HepG2 (cell line): Measurements from ENCODE around the gene TMEM106B. TPM values are rescaled to one million over a fixed set of nuclear protein-coding genes. Genes with fewer than 3 reads are reported as not detected.

Experiments
- BRD4 ChIP-seq: sonication (generic); formaldehyde crosslinking; IDR thresholded peaks from 2 replicates; pipeline ENCODE4 v1.4.0; 2020; ENCODE audit warnings: missing genetic modification reagents
- GABPB1 ChIP-seq: IDR thresholded peaks from 2 replicates; pipeline ENCODE4 v1.6.1; 2016; ENCODE audit warnings: mild to moderate bottlenecking, missing genetic modification reagents, moderate library complexity, missing compliant biosample characterization
- GFI1 ChIP-seq: sonication (generic); formaldehyde crosslinking; IDR thresholded peaks from 2 replicates; pipeline ENCODE4 v1.5.0; 2020; ENCODE audit warnings: missing genetic modification reagents, mild to moderate bottlenecking, borderline replicate concordance
- HIVEP1 ChIP-seq: sonication (generic); formaldehyde crosslinking; IDR thresholded peaks from 2 replicates; pipeline ENCODE4 v1.4.0; 2020; ENCODE audit warnings: mild to moderate bottlenecking, missing genetic modification reagents
- HNRNPUL1 ChIP-seq: fragments of 200-400 bp; formaldehyde crosslinking; IDR thresholded peaks from 2 replicates; pipeline ENCODE4 v1.6.1; 2017; ENCODE audit warnings: low read depth, mild to moderate bottlenecking, low read length, moderate library complexity
- MIER3 ChIP-seq: IDR thresholded peaks from 2 replicates; pipeline ENCODE4 v1.6.1; 2016; ENCODE audit warnings: missing compliant biosample characterization, borderline replicate concordance
- PCBP1 ChIP-seq: fragments of 200-400 bp; formaldehyde crosslinking; IDR thresholded peaks from 2 replicates; pipeline ENCODE4 v1.6.1; 2017; ENCODE audit warnings: mild to moderate bottlenecking, low read depth, low read length, borderline replicate concordance
- PTBP1 ChIP-seq: fragments of 200-400 bp; formaldehyde crosslinking; IDR thresholded peaks from 2 replicates; pipeline ENCODE4 v1.6.1; 2018; ENCODE audit warnings: low read length, low read depth; ENCODE audit not compliant: poor library complexity, severe bottlenecking
- RORA ChIP-seq: sonication (generic); formaldehyde crosslinking; IDR thresholded peaks from 2 replicates; pipeline ENCODE4 v1.5.0; 2020; ENCODE audit warnings: mild to moderate bottlenecking, missing genetic modification reagents, moderate library complexity
- ZNF205 ChIP-seq: IDR thresholded peaks from 2 replicates; pipeline ENCODE4 v1.6.1; 2018; ENCODE audit warnings: missing biosample characterization, missing genetic modification reagents
- ZNF253 ChIP-seq: sonication (generic); formaldehyde crosslinking; IDR thresholded peaks from 2 replicates; pipeline ENCODE4 v1.8.0; 2022; ENCODE audit warnings: mild to moderate bottlenecking, missing genetic modification reagents, borderline replicate concordance
- ZNF317 ChIP-seq: sonication (generic); formaldehyde crosslinking; IDR thresholded peaks from 2 replicates; pipeline ENCODE4 v1.5.0; 2020; ENCODE audit warnings: mild to moderate bottlenecking, missing genetic modification reagents
- ZNF34 ChIP-seq: sonication (generic); formaldehyde crosslinking; IDR thresholded peaks from 2 replicates; pipeline ENCODE4 v1.4.0; 2020; ENCODE audit warnings: mild to moderate bottlenecking, missing genetic modification reagents, borderline replicate concordance
- ZNF780A ChIP-seq: sonication (generic); formaldehyde crosslinking; IDR thresholded peaks from 2 replicates; pipeline ENCODE4 v1.8.0; 2022; ENCODE audit warnings: mild to moderate bottlenecking, missing genetic modification reagents, moderate library complexity
- ZNF841 ChIP-seq: sonication (generic); formaldehyde crosslinking; IDR thresholded peaks from 2 replicates; pipeline ENCODE4 v1.8.1; 2023; ENCODE audit warnings: missing genetic modification reagents, borderline replicate concordance
- polyA plus RNA-seq, 8 experiments: library from polyadenylated mRNA; depleted of rRNA in 3 of 8; stranded (reverse) in 7 of 8; unstranded in 1 of 8; fragments of >200 nt; fragmentation: Illumina TruSeq in 4 of 8; extraction: Trizol in 4 of 8; gene quantifications; 2 replicates each; pipeline versions ENCODE4 v1.2.1 to v1.2.3, GENCODE V29; 2011 to 2016; ENCODE audit warnings: low read depth in 4 of 8, missing spikeins in 1 of 8, mixed read lengths in 1 of 8; ENCODE audit not compliant: insufficient read depth in 1 of 8
- total RNA-seq, 5 experiments: library from RNA; depleted of rRNA; stranded (reverse); fragments of >200 nt; fragmentation: Illumina TruSeq; extraction: Trizol; gene quantifications; 2 replicates each; pipeline ENCODE4 v1.2.3, GENCODE V29; 2016; ENCODE audit warnings: low read depth in 1 of 5
- TF ChIP-seq, protein P1 (sequence below): sonication (generic); formaldehyde crosslinking; IDR thresholded peaks from 2 replicates; pipeline ENCODE4 v1.9.0; 2021; ENCODE audit warnings: missing genetic modification reagents, mild to moderate bottlenecking, borderline replicate concordance
- TF ChIP-seq, protein P2 (sequence below): IDR thresholded peaks from 2 replicates; pipeline ENCODE4 v1.6.1; 2018; ENCODE audit warnings: missing genetic modification reagents
- TF ChIP-seq, protein P3 (sequence below): sonication (generic); formaldehyde crosslinking; IDR thresholded peaks from 2 replicates; pipeline ENCODE4 v1.4.0; 2020; ENCODE audit warnings: low read depth, mild to moderate bottlenecking, missing genetic modification reagents
- TF ChIP-seq, protein P4 (sequence below): conservative IDR thresholded peaks from 2 replicates; pipeline ENCODE4 v1.6.1; 2018; ENCODE audit warnings: missing genetic modification reagents
- TF ChIP-seq, protein P5 (sequence below): sonication (generic); formaldehyde crosslinking; IDR thresholded peaks from 2 replicates; pipeline ENCODE4 v1.4.0; 2020; ENCODE audit warnings: missing genetic modification reagents, borderline replicate concordance
- TF ChIP-seq, protein P6 (sequence below): sonication (generic); formaldehyde crosslinking; IDR thresholded peaks from 2 replicates; pipeline ENCODE4 v1.4.0; 2020; ENCODE audit warnings: mild to moderate bottlenecking, missing genetic modification reagents

TMEM106B gene
- total and polyA plus RNA-seq, 2 of the 13 experiments (the other 11 are each of a cell fraction or from before 2014, with no cell fraction given): 16.8 to 25.1 TPM

DNA sequence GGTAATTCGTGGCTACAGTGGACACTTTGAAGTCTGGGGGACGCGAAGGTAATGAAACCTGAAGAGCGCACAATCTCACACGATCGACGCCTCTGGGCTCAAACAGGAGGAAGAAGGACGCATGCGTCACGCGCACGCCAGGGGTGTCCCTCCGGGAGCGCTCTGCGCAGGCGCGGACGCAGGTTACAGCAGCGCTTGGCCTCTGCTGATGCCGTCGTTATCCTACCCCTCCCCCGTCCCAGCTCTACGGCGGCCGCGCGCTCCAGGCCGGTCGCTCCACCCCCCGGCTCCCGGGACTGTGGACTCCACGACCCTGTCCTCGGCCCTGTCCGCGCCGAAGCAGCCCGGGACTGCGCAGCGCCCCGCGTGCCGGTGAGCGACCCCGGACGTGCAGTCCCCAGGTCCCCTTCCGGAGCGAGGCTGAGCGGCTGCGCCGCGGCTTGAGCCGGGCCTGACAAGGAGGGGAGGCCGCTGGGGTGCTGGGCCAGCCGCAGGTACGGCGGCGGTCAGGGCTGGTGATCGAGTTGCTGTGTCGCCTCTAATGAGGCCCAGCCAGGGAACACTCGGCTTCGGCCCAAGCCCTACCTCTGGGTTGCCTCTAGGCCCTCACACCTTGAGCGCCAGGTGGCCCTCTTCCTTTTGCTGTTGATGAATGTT lies at the start of gene TMEM106B (continued):
- TF ChIP-seq, protein P1, sequence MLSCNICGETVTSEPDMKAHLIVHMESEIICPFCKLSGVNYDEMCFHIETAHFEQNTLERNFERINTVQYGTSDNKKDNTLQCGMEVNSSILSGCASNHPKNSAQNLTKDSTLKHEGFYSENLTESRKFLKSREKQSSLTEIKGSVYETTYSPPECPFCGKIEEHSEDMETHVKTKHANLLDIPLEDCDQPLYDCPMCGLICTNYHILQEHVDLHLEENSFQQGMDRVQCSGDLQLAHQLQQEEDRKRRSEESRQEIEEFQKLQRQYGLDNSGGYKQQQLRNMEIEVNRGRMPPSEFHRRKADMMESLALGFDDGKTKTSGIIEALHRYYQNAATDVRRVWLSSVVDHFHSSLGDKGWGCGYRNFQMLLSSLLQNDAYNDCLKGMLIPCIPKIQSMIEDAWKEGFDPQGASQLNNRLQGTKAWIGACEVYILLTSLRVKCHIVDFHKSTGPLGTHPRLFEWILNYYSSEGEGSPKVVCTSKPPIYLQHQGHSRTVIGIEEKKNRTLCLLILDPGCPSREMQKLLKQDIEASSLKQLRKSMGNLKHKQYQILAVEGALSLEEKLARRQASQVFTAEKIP (CRISPR knock-in tag): no peak
- no peak for TF ChIP-seq PTBP1
- peak; percentile 98 for TF ChIP-seq ZNF253 (CRISPR knock-in tag)
- 0 out of 2 replicates have a peak, but pooled peaks have one; percentile 16 for TF ChIP-seq HNRNPUL1
- peak; percentile 91; the same call in 1 of the 2 replicates for TF ChIP-seq ZNF205 (CRISPR knock-in tag)
- TF ChIP-seq, protein P2, sequence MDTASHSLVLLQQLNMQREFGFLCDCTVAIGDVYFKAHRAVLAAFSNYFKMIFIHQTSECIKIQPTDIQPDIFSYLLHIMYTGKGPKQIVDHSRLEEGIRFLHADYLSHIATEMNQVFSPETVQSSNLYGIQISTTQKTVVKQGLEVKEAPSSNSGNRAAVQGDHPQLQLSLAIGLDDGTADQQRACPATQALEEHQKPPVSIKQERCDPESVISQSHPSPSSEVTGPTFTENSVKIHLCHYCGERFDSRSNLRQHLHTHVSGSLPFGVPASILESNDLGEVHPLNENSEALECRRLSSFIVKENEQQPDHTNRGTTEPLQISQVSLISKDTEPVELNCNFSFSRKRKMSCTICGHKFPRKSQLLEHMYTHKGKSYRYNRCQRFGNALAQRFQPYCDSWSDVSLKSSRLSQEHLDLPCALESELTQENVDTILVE: no peak; the same call in 1 of the 2 replicates
- TF ChIP-seq ZNF841 (CRISPR knock-in tag): peak; percentile 97
- TF ChIP-seq, protein P3, sequence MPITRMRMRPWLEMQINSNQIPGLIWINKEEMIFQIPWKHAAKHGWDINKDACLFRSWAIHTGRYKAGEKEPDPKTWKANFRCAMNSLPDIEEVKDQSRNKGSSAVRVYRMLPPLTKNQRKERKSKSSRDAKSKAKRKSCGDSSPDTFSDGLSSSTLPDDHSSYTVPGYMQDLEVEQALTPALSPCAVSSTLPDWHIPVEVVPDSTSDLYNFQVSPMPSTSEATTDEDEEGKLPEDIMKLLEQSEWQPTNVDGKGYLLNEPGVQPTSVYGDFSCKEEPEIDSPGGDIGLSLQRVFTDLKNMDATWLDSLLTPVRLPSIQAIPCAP (CRISPR knock-in tag): peak; percentile 94
- 0 out of 2 replicates have a peak, but pooled peaks have one; percentile 74 for TF ChIP-seq RORA (CRISPR knock-in tag)
- no peak for TF ChIP-seq PCBP1
- no peak; the same call in 1 of the 2 replicates for TF ChIP-seq ZNF34 (CRISPR knock-in tag)
- TF ChIP-seq, protein P4, sequence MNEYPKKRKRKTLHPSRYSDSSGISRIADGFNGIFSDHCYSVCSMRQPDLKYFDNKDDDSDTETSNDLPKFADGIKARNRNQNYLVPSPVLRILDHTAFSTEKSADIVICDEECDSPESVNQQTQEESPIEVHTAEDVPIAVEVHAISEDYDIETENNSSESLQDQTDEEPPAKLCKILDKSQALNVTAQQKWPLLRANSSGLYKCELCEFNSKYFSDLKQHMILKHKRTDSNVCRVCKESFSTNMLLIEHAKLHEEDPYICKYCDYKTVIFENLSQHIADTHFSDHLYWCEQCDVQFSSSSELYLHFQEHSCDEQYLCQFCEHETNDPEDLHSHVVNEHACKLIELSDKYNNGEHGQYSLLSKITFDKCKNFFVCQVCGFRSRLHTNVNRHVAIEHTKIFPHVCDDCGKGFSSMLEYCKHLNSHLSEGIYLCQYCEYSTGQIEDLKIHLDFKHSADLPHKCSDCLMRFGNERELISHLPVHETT (CRISPR knock-in tag): peak; percentile 96
- TF ChIP-seq MIER3 (CRISPR knock-in tag): peak; percentile 75; the same call in 1 of the 2 replicates
- peak; percentile 97 for TF ChIP-seq BRD4 (CRISPR knock-in tag)
- TF ChIP-seq HIVEP1 (CRISPR knock-in tag): peak; percentile 72
- TF ChIP-seq ZNF780A: peak; percentile 94
- peak; percentile 79 for TF ChIP-seq ZNF317 (CRISPR knock-in tag)
- TF ChIP-seq, protein P5, sequence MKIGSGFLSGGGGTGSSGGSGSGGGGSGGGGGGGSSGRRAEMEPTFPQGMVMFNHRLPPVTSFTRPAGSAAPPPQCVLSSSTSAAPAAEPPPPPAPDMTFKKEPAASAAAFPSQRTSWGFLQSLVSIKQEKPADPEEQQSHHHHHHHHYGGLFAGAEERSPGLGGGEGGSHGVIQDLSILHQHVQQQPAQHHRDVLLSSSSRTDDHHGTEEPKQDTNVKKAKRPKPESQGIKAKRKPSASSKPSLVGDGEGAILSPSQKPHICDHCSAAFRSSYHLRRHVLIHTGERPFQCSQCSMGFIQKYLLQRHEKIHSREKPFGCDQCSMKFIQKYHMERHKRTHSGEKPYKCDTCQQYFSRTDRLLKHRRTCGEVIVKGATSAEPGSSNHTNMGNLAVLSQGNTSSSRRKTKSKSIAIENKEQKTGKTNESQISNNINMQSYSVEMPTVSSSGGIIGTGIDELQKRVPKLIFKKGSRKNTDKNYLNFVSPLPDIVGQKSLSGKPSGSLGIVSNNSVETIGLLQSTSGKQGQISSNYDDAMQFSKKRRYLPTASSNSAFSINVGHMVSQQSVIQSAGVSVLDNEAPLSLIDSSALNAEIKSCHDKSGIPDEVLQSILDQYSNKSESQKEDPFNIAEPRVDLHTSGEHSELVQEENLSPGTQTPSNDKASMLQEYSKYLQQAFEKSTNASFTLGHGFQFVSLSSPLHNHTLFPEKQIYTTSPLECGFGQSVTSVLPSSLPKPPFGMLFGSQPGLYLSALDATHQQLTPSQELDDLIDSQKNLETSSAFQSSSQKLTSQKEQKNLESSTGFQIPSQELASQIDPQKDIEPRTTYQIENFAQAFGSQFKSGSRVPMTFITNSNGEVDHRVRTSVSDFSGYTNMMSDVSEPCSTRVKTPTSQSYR: peak; percentile 91
- TF ChIP-seq GFI1: peak; percentile 83; the same call in 1 of the 2 replicates
- TF ChIP-seq GABPB1 (CRISPR knock-in tag): peak; percentile 93
- TF ChIP-seq, protein P6, sequence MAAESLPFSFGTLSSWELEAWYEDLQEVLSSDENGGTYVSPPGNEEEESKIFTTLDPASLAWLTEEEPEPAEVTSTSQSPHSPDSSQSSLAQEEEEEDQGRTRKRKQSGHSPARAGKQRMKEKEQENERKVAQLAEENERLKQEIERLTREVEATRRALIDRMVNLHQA: no peak
